ENCODE data around the gene AMY1A.
"Not testable (repeated sequence)": the region's sequence is repeated elsewhere in the genome, so short reads cannot be mapped to it uniquely, and the experiment has no call there.

AMY1A gene

DNA sequence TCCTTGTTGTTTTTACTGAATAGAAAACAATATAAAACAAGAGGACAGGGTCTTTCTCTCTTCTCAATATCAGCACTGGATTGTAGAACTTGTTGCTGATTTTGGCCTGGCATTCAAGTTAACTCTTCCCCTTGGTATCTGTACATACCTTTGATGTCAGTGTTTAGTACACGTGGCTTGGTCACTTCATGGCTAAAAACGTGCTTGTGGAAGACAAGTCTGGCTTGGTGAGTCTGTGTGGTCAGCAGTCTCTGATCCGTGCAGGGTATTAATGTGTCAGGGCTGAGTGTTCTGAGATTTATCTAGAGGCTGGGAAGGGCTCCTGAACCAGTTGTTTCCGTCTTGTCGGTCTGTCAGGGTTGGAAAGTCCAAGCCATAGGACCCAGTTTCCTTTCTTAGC, at the start of gene AMY1A:
Gene AMY1A (plus strand): TSS at position 301 of the 400 bp plus-strand sequence. CDS start 571 bp downstream, outside the sequence.
- DNase-seq (ENCODE audit: low read depth in 2 of 2), result not testable (repeated sequence)

DNA sequence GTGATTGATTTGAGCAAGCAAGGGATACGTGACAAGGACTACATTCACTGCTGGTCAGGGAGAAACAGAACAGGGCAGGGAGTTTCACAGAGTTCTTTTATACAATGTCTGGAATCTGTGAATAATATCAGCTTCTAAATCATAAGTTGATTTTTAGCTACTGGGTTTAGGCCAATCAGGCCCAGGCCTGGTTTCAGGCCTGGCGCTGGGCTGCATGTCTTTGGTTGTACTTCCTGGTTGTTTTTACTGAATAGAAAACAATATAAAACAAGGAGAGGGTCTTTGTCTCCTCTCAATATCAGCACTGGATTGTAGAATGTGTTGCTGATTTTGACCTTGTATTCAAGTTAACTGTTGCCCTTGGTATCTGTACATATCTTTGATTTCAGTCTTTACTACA, 39.2 kb upstream of the AMY1A start:
- no peak for DNase-seq (ENCODE audit: low read depth in 2 of 2)

DNA sequence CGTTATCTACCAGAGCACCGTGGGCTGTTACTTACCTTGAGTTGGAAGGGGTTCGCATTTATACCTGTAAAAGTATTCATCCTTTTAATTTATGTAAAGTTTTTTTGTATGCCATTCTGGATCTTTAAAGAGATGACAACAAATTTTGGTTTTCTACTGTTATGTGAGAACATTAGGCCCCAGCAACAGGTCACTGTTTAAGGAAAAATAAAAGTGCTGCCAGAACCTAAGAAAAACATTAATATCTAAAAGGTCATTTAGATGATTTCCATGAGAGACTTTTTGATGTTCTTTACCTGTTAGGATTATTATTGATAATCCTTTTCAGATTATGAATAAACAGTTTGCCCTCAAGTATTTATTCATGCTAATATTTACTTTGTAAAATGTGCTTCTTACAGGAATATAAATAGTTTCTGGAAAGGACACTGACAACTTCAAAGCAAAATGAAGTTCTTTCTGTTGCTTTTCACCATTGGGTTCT, 38.5 kb upstream of the AMY1A start, which contains the start of gene AMY2A:
Gene AMY2A (plus strand): TSS at position 434 of the 484 bp plus-strand sequence. CDS start 14 bp downstream, at position 448.
- not testable (repeated sequence) for DNase-seq (ENCODE audit: low read depth in 2 of 2)

DNA sequence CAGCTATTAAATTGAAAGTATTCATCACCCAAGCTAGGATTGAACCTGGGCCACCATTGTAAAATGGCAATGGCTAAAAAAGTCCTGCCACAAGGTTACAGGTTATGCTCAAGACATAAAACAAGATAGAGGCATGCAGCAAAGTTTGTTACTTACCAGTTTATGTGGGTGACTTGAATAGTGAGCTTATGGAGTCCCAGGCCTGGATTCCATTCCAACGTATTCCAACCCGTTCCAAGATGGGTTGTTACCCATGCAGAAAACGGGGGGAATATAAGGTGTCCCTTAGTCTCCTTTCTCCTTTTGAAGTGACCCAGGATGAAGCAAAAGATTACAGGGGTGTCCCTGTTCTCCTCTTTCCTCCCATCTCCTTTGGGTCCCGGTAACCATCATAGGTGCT, 28.1 kb upstream of the AMY1A start:
- not testable (repeated sequence) for DNase-seq (ENCODE audit: low read depth in 2 of 2)

DNA sequence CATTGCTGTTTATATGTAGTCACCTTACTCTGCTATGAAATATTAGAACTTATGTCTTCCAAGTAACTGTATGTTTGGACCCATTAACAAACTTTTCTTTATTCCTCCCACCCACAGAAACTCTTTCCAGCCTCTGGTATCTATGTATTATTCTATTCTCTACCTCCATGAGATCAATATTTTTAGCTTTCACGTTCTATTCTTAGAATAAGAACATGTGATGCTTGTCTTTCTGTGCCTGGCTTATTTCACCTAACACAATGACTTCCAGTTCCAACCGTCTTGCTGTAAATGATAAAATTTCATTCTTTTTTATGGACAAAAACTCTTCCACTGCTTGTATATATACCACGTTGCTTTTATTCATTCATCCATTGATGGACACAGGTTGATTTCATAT, 14.4 kb upstream of the AMY1A start:
- not testable (repeated sequence) for DNase-seq (ENCODE audit: low read depth in 2 of 2)

DNA sequence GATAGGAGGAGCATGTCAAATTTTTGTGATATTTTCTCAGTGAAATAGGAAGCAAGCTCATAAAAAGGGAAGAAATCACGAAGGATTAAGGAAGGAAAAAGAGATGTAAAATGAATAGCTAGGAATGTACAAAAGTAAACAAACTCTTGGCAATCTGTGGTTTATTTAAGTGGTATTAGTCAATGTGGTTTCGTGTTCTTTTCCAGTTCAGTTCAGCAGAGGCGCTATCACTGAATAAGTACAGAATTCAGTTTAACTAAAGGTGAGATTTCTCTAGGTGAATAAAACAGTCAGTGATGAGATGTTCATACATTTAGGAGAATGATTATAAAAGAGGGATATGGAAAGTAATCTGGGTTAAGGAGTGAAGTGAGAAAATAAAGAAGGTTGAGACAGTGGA, 11.7 kb upstream of the AMY1A start:
- DNase-seq (ENCODE audit: low read depth in 2 of 2), result not testable (repeated sequence)

DNA sequence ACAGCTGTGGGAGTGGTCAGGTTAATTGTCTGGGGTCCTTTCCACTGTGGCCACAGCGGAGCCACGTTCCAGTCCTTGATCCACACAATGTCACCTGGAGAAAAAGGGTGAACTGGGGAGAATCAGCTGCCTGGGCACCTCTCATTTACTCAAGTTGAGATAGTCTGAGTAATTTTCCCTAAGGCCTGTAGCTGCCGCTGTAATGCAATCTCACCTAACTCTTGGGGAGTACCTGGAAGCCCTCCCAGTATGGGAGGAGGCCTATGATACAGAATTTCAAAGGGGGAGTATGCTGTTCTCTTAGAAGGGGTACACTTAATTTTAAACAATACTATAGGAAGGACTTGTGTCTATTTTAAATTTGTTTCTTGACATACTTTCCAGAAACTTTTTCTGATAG, 5.3 kb upstream of the AMY1A start:
- DNase-seq (ENCODE audit: low read depth in 2 of 2), result not testable (repeated sequence)

DNA sequence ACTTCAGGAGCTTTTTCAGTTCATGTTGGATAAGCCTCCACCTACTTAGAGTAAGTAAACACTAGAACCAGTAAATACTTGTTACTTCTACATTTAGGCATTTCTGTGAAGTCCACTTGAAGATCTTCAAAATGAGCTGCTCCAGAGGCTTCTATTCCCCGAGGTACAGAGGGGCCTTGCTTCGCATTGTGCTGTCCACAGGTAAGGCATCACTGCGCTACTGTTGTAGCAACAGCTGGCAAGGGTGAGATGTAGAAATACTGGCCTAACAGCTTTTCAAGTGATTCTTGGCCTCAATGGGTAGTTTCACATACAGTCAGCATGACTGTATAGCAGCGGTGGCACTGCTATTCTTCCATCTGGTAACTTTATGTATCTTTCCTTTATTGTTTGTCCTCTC, 4.7 kb upstream of the AMY1A start:
- not testable (repeated sequence) for DNase-seq (ENCODE audit: low read depth in 2 of 2)

DNA sequence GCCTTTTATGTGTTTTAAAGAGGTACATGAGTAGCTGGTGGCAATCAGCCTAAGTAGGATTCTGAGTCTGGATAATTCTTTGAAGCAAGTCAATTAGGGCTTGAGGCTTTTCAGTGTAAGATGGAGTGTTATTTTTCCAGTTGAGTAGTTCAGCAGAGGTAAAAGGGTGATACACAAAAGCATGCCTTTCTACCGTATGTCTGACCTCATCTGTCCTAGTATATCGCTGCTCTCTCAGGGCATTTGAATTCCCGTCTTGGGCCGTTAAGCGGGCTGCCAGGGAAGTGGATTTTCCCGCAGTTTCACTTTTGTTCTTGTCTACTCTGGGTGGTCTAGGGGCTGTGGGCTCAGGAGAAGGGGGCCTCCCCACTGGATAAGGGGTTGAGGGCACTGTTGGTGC, 1.4 kb upstream of the AMY1A start:
- not testable (repeated sequence) for DNase-seq (ENCODE audit: low read depth in 2 of 2)

DNA sequence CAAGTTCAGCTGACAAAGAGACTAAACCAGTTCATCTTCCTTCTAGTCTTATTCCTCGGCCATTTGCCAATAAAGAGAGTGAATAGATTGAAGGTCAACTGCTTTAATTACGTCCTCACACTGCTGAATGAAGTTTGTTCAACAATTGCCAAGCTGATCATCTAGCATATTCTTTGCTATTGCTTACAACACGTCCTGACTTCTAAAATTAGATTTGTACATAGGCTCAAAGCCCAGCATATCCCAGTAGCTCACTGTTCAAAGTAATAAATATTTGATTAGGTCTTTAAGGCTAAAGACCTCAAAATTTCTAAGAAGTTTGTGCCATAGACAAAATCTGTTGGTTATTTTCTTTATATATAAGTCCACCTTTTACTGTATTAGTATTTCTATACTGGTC, 20.8 kb downstream of the AMY1A start:
- not testable (repeated sequence) for DNase-seq (ENCODE audit: low read depth in 2 of 2)

DNA sequence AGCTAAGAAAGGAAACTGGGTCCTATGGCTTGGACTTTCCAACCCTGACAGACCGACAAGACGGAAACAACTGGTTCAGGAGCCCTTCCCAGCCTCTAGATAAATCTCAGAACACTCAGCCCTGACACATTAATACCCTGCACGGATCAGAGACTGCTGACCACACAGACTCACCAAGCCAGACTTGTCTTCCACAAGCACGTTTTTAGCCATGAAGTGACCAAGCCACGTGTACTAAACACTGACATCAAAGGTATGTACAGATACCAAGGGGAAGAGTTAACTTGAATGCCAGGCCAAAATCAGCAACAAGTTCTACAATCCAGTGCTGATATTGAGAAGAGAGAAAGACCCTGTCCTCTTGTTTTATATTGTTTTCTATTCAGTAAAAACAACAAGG, 40.5 kb downstream of the AMY1A start, which contains the start of gene AMY1B:
Gene AMY1B (minus strand): TSS at position 101 of the 400 bp plus-strand sequence. CDS start 571 bp downstream, outside the sequence.
- DNase-seq (ENCODE audit: low read depth in 2 of 2), result not testable (repeated sequence)

DNA sequence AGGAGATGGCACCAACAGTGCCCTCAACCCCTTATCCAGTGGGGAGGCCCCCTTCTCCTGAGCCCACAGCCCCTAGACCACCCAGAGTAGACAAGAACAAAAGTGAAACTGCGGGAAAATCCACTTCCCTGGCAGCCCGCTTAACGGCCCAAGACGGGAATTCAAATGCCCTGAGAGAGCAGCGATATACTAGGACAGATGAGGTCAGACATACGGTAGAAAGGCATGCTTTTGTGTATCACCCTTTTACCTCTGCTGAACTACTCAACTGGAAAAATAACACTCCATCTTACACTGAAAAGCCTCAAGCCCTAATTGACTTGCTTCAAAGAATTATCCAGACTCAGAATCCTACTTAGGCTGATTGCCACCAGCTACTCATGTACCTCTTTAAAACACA, 41.9 kb downstream of the AMY1A start:
- DNase-seq (ENCODE audit: low read depth in 2 of 2), result not testable (repeated sequence)

DNA sequence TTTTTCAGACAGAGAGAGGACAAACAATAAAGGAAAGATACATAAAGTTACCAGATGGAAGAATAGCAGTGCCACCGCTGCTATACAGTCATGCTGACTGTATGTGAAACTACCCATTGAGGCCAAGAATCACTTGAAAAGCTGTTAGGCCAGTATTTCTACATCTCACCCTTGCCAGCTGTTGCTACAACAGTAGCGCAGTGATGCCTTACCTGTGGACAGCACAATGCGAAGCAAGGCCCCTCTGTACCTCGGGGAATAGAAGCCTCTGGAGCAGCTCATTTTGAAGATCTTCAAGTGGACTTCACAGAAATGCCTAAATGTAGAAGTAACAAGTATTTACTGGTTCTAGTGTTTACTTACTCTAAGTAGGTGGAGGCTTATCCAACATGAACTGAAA, 45.1 kb downstream of the AMY1A start:
- not testable (repeated sequence) for DNase-seq (ENCODE audit: low read depth in 2 of 2)

DNA sequence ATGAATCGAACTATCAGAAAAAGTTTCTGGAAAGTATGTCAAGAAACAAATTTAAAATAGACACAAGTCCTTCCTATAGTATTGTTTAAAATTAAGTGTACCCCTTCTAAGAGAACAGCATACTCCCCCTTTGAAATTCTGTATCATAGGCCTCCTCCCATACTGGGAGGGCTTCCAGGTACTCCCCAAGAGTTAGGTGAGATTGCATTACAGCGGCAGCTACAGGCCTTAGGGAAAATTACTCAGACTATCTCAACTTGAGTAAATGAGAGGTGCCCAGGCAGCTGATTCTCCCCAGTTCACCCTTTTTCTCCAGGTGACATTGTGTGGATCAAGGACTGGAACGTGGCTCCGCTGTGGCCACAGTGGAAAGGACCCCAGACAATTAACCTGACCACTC, 45.7 kb downstream of the AMY1A start:
- not testable (repeated sequence) for DNase-seq (ENCODE audit: low read depth in 2 of 2)

DNA sequence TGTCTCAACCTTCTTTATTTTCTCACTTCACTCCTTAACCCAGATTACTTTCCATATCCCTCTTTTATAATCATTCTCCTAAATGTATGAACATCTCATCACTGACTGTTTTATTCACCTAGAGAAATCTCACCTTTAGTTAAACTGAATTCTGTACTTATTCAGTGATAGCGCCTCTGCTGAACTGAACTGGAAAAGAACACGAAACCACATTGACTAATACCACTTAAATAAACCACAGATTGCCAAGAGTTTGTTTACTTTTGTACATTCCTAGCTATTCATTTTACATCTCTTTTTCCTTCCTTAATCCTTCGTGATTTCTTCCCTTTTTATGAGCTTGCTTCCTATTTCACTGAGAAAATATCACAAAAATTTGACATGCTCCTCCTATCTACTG, 52.1 kb downstream of the AMY1A start:
- not testable (repeated sequence) for DNase-seq (ENCODE audit: low read depth in 2 of 2)

DNA sequence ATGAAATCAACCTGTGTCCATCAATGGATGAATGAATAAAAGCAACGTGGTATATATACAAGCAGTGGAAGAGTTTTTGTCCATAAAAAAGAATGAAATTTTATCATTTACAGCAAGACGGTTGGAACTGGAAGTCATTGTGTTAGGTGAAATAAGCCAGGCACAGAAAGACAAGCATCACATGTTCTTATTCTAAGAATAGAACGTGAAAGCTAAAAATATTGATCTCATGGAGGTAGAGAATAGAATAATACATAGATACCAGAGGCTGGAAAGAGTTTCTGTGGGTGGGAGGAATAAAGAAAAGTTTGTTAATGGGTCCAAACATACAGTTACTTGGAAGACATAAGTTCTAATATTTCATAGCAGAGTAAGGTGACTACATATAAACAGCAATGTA, 54.8 kb downstream of the AMY1A start:
- not testable (repeated sequence) for DNase-seq (ENCODE audit: low read depth in 2 of 2)

Measured in fibroblast of skin of left quadriceps (primary cell).